ENCODE data around the gene TSR2.
"Not testable (repeated sequence)": the region's sequence is repeated elsewhere in the genome, so short reads cannot be mapped to it uniquely, and the experiment has no call there.

The TSR2 gene

DNA sequence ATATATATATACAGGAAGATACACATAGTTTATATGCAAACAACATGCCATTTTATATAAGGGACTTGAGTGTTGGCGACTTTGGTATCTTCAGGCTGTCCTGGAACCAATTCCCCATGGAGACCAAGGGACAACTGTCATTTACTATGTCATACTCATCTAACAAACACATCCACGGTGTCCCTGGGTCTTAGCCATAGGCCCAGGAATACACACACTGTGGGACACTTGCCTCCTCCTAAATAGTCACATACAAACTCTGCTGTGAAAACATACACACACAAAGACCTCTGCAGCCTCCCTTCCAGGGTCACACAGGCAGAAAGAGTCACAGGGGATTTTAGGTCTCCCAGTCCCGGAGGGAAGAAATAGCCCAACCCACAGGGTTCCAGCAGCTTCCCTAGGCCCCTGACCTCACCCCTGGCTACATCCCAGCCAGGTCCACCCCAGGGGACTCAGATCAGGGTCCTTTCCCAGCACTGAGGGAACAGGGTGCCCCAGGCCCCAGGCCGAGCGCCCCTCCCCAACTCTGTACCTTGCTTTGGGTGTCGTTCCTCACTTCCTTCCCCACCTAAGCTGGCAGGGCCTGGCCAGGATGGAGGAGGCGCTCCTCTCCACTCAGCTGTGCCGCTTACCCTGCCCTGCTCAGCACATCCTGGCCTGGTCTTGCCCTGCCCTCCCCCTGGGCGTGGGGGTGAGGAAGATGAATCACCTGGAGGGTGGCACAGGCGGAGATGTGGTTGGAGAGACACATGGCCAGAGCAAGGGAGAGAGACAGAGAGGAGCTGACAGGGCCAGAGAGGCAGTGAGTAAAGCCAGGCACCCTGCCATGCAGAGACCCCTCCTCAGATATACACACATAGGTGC lies 34.0 kb downstream of the TSR2 start:
- DNase-seq, result no peak

- no peak for DNase-seq
These were observed 39.2 kb downstream of the TSR2 start for GRCh38 chrX:54479136-54480111.

DNA sequence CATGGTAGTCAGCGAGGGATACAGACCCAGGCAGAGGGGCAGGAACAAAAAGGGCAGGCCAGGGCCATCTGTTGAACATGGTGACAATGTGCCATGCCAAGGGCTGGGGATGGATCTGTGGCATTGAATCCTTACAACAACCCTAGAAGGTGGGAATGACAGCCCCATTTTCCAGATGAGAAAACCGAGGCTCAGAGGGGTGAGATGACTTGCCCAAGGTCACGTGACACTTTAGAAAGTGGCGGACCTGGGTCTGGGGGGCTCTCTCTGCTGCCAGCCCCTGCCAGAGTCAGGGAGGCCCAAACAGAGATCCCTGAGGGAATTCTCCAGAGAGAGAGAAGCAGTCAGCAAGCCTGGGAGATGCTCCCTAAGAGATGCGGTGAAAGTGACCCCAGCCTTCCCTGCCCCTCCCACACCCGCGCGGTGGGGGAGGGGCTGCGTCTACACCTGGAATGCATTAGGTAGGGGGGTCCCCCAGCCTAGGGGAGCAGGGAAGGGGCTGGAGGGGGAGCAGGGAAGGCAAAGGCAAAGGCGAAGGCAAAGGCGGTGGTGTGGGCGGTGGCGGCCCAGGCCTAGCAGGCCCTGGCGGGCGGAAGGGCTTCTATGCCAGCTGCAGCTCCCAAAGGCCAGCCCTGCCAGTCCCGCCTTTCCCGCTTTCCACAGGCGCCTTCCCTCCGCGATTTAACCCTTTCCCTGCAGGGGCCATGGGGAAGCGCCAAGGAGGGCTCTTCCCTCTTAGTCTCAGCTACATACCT lies 42.8 kb downstream of the TSR2 start:
- no peak for DNase-seq

GRCh38 chrX:54483946-54484345 lies 43.7 kb downstream of the TSR2 start:
- no peak for DNase-seq

DNA sequence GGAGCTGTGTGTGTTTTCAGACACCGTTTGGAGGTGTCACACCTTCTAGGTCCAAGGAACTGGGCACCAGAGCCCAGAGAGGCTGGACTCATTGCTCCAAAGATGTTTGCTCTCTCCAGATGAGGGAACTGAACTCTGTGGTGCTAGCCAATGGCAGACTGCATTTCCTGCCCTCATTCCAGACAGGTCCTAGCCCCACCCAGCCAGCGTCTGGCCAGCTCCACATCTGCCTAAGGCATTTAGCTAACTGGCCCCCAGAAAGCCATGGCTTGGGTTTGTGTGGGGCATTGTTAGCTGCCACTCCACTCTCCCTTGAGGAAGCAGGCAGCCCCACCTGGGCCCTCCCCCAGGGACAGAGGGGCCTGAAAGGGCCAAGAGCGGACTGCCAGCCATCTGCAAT lies 44.5 kb downstream of the TSR2 start:
- no peak for DNase-seq

DNA sequence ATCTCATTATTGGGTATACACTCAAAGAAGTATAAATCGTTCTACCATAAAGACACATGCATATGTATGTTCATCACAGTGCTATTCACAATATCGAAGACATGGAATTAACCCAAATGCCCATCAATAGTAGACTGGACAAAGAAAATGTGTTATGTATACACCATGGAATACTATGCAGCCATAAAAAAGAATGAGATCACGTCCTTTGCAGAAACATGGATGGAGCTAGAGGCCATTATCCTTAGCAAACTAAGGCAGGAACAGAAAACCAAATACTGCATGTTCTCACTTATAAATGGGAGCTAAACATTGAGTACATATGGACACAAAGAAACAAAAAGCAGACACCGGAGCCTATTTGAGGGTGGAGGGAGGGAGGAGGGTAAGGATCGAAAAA lies 49.6 kb downstream of the TSR2 start:
- not testable (repeated sequence) for DNase-seq

DNA sequence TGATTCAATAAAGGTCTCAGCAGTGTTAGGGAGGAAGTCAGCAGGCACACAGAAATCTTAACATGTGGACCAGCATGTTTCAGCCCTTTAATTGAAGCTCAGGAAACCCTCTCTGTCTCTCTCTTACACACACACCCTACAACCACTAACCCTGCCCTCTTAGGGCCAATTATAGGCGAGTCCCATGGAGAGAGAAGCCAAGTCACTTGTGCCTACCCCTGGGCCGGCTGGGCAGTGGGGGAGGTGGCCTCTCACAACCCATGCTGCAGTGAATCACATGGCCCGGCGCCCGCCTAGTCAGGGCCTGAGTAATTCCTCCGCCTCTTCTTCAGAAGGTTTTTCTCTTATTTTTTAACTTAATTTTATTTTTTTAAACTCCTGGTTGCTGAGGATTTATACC lies 52.1 kb downstream of the TSR2 start:
- no peak for DNase-seq

GRCh38 chrX:54494166-54494988 lies 54.2 kb downstream of the TSR2 start:
- DNase-seq, result no peak
